Measurements from ENCODE around the gene MGA. TPM values are rescaled to one million over a fixed set of nuclear protein-coding genes. Genes with fewer than 3 reads are reported as not detected.

The MGA gene
- total and polyA plus RNA-seq, 2 experiments from 2014 or later = 10.9 to 39.6 TPM

DNA sequence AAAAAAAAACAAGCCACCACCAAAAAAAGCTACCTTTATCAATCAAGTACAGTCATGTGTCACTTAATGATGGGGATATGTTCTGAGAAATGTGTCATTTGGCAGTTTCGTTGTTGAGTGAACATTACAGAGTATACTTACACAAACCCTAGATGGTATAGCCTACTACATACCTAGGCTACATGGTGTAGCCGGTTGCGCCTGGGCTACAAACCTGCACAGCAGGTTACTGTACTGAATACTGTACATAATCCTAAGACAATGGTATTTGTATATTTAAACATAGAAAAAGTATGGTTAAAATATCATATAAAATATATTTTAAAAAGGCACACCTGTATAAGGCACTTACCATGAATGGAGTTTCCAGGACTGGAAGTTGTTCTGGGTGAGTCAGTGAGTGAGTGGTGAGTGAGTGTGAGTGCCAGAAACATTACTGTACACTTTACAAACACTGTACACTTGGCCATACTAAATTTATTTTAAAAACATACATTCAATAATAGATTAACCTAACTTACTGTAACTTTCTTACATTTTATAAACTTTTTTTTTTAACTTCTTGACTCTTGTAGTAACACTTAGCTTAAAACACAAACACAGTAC lies 141.7 kb downstream of the MGA start:
- no peaks in the 10 kb centered on the region for H3K9me3 ChIP-seq (ENCODE audit: low read depth)
- 95% methylated on average over 3 of the region's 3 CpGs for WGBS (ENCODE audit: low lambda C conversion rate, missing lambda C conversion rate)
- DNase-seq (ENCODE audit: low spot score) = no peak
- H3K4me3 ChIP-seq = no peak overlapping the region
- H3K4me2 ChIP-seq = no peak overlapping the region
- peaks cover 12% of the 10 kb centered on the region for H3K4me1 ChIP-seq (ENCODE audit: insufficient read depth)
- no peaks in the 10 kb centered on the region for H3K9me2 ChIP-seq (replicated peaks; ENCODE audit: insufficient read depth)
- H2AFZ ChIP-seq = no peak overlapping the region
- TF ChIP-seq EZH2phosphoT487 (IDR thresholded peaks at IDR 0.05; ENCODE audit: low read depth, severe bottlenecking, unreplicated experiment) = no peak
- TF ChIP-seq EZH2 (IDR thresholded peaks at IDR 0.05; ENCODE audit: borderline replicate concordance) = no peak
- no peak for TF ChIP-seq CTCF (IDR thresholded peaks at IDR 0.05; ENCODE audit: poor library complexity)
- no peak overlapping the region for H3K27ac ChIP-seq
- H3K27me3 ChIP-seq = no peaks in the 10 kb centered on the region
- peaks cover 42% of the 10 kb centered on the region for H3K79me2 ChIP-seq
- H4K20me1 ChIP-seq (ENCODE audit: insufficient read depth, poor library complexity, severe bottlenecking) = no peaks in the 10 kb centered on the region
- no peaks in the 10 kb centered on the region for H3K36me3 ChIP-seq (replicated peaks; ENCODE audit: insufficient read depth, low read depth)

DNA sequence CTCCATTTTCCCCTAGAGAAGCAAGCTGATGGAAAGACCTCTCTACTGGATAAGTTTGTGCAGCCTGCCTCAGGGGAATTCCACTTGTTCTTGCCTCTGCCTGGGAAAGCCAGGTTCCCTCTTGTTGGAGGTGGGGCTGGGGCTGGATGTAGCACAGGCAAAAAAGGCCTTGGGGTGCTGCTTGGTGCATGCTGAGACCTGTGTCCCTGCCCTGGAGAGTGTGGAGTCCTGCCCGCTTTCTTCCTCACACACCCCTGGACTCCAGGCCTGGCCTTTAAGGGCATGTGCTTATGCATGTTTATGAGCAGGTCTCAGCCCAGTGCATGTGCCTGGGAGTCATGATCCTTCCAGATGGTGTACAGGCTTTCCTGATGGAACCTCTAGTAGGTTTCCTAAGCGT lies 144.2 kb downstream of the MGA start:
- Histone ChIP-seq H4K20me1 (ENCODE audit: insufficient read depth, poor library complexity, severe bottlenecking) (no peaks in the 10 kb centered on the region), H3K27me3 (no peaks in the 10 kb centered on the region), H3K9me2 (replicated peaks; ENCODE audit: insufficient read depth) (no peaks in the 10 kb centered on the region), H3K79me2 (peaks cover 32% of the 10 kb centered on the region), H3K9me3 (ENCODE audit: low read depth) (no peaks in the 10 kb centered on the region), H3K4me2 (no peak overlapping the region), H2AFZ (no peak overlapping the region), H3K4me3 (no peak overlapping the region), H3K4me1 (ENCODE audit: insufficient read depth) (no peaks in the 10 kb centered on the region), H3K36me3 (replicated peaks; ENCODE audit: insufficient read depth, low read depth) (no peaks in the 10 kb centered on the region), H3K27ac (peak overlapping the region; percentile 51)
- DNase-seq (ENCODE audit: low spot score) = no peak
- WGBS (ENCODE audit: low lambda C conversion rate, missing lambda C conversion rate) = 93% methylated on average over 2 of the region's 2 CpGs
- no peak for TF ChIP-seq EZH2phosphoT487 (IDR thresholded peaks at IDR 0.05; ENCODE audit: low read depth, severe bottlenecking, unreplicated experiment)
- no peak for TF ChIP-seq EZH2 (IDR thresholded peaks at IDR 0.05; ENCODE audit: borderline replicate concordance)

DNA sequence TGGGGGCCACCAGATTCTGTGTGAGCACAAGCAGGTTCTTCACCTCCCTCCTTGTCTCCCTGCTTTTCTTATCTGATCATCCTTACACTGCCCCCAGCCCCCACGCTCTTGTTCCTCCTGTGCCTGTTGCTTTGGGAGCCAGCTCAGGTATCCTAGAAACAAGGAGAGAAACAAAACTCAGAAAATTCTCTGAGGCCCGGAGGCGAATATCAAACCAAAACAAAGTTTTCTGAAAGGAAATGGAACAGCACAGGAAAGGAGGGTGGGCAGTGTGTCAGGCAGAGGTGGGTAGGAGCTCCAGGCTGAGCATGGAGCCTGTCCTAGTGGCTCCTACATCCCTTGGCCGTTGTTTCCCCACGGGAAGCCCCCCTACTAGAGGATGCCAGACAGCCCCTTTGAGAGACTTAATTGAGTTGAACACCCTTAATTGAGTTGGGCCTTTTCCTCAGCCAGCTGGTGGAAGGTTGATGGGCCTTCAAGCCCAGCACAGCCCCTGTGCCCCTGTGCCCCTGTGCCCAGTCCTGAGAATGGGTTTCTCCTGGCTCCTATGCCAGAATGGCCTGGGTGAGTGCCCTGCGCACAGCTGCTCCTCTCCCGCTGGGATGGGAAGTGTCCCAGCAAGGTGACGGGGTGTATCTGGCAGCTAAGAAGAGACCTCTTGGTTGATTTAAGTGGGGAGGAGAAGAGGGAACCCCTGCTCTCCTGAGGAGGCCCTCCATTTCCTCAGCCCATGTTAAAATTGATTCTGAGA lies 144.9 kb downstream of the MGA start:
- Histone ChIP-seq H3K4me1 (ENCODE audit: insufficient read depth) (no peaks in the 10 kb centered on the region), H3K27me3 (no peaks in the 10 kb centered on the region), H3K4me2 (no peak overlapping the region), H2AFZ (no peak overlapping the region), H4K20me1 (ENCODE audit: insufficient read depth, poor library complexity, severe bottlenecking) (no peaks in the 10 kb centered on the region), H3K79me2 (peaks cover 28% of the 10 kb centered on the region), H3K9me3 (ENCODE audit: low read depth) (no peaks in the 10 kb centered on the region), H3K9me2 (replicated peaks; ENCODE audit: insufficient read depth) (no peaks in the 10 kb centered on the region), H3K27ac (peak overlapping the region; percentile 51), H3K36me3 (replicated peaks; ENCODE audit: insufficient read depth, low read depth) (no peaks in the 10 kb centered on the region), H3K4me3 (no peak overlapping the region)
- no peak for DNase-seq (ENCODE audit: low spot score)
- 86% methylated on average over 8 of the region's 8 CpGs for WGBS (ENCODE audit: low lambda C conversion rate, missing lambda C conversion rate)
- TF ChIP-seq CTCF (IDR thresholded peaks at IDR 0.05; ENCODE audit: poor library complexity) = no peak
- no peak for TF ChIP-seq EZH2 (IDR thresholded peaks at IDR 0.05; ENCODE audit: borderline replicate concordance)
- TF ChIP-seq EZH2phosphoT487 (IDR thresholded peaks at IDR 0.05; ENCODE audit: low read depth, severe bottlenecking, unreplicated experiment) = no peak

- H3K4me2 ChIP-seq = no peak overlapping the region
- no peak overlapping the region for H3K4me3 ChIP-seq
- no peak overlapping the region for H3K27ac ChIP-seq
- DNase-seq (ENCODE audit: low spot score) = no peak
- no peaks in the 10 kb centered on the region for H3K27me3 ChIP-seq
- no peaks in the 10 kb centered on the region for H3K9me3 ChIP-seq (ENCODE audit: low read depth)
- no peaks in the 10 kb centered on the region for H3K36me3 ChIP-seq (replicated peaks; ENCODE audit: insufficient read depth, low read depth)
- no peaks in the 10 kb centered on the region for H3K4me1 ChIP-seq (ENCODE audit: insufficient read depth)
- H3K79me2 ChIP-seq = peaks cover 28% of the 10 kb centered on the region
- WGBS (ENCODE audit: low lambda C conversion rate, missing lambda C conversion rate) = 71% methylated on average over 3 of the region's 3 CpGs
- H2AFZ ChIP-seq = no peak overlapping the region
- H4K20me1 ChIP-seq (ENCODE audit: insufficient read depth, poor library complexity, severe bottlenecking) = no peaks in the 10 kb centered on the region
- TF ChIP-seq CTCF (IDR thresholded peaks at IDR 0.05; ENCODE audit: poor library complexity) (no peak), EZH2phosphoT487 (IDR thresholded peaks at IDR 0.05; ENCODE audit: low read depth, severe bottlenecking, unreplicated experiment) (no peak), EZH2 (IDR thresholded peaks at IDR 0.05; ENCODE audit: borderline replicate concordance) (no peak)
- H3K9me2 ChIP-seq (replicated peaks; ENCODE audit: insufficient read depth) = no peaks in the 10 kb centered on the region
Observed at GRCh38 chr15:41805711-41806110, 145.5 kb downstream of the MGA start.

All from hepatocyte (in vitro differentiated cells).